Retinal pigment epithelial cell (primary cell): Measurements from ENCODE around the gene PCSK1.
"Not testable (repeated sequence)": the region's sequence is repeated elsewhere in the genome, so short reads cannot be mapped to it uniquely, and the experiment has no call there.

Experiments
- DNase-seq: peaks from one replicate; pipeline ENCODE4 v3.0.0-alpha.2; 2010; ENCODE audit warnings: low read depth
- H3K4me3 ChIP-seq: 2 replicates; pipeline ENCODE4 v1.5.1; 2011; ENCODE audit warnings: mild to moderate bottlenecking, low read length, control low read depth, moderate library complexity
- TF ChIP-seq, protein P1 (sequence below): conservative IDR thresholded peaks from 2 replicates; pipeline ENCODE4 v1.5.1; 2011; ENCODE audit warnings: low read depth, low read length, control low read depth, inconsistent platforms

The PCSK1 gene

DNA sequence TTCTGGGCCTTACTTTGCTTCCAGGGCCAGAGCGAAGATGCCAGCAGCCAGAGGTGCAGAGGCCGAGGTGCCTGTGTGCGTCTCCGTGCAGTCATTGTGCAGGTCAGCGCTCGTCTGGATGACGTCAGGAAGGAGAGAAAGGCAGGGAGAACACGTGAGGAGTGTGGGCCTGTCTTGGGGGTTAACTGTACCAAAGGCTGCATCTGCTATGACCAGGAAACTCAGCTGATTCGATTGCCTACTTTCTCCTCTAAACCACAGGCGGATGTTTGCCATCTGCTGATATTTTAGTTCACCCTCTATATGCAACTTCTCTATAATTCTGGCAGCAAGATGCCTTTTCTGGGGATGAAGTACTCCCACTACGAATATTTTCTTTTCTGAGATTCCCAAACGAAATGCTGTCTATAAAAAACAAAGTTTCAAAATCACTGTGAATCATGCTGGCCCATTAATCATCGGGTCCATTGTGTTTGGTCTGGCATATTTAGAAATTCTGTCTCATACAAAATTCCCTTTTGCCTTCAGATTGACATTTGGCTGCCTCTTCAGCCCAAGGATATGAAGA is 24.8 kb downstream of the PCSK1 start:
- H3K4me3 ChIP-seq = no peak overlapping the region
- DNase-seq = no peak
- TF ChIP-seq, protein P1, sequence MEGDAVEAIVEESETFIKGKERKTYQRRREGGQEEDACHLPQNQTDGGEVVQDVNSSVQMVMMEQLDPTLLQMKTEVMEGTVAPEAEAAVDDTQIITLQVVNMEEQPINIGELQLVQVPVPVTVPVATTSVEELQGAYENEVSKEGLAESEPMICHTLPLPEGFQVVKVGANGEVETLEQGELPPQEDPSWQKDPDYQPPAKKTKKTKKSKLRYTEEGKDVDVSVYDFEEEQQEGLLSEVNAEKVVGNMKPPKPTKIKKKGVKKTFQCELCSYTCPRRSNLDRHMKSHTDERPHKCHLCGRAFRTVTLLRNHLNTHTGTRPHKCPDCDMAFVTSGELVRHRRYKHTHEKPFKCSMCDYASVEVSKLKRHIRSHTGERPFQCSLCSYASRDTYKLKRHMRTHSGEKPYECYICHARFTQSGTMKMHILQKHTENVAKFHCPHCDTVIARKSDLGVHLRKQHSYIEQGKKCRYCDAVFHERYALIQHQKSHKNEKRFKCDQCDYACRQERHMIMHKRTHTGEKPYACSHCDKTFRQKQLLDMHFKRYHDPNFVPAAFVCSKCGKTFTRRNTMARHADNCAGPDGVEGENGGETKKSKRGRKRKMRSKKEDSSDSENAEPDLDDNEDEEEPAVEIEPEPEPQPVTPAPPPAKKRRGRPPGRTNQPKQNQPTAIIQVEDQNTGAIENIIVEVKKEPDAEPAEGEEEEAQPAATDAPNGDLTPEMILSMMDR = no peak

DNA sequence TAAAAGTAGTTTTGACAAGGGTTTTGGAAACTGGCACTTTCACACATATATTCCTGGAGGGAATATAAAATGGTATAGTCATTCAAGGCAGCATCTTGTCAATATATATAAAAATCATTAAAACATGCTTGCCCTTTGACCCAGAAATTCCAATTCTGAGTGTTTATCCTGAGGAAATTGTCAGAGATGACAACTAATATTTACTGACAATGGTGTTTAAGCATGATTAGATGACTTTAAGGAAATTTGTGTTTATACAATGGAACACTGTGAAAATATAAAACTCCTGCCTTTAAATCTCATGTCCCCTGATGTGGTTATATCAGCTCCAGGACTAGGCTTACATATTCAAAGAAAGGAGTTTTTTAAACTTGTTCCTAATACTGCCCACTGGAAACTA is 25.6 kb downstream of the PCSK1 start:
- H3K4me3 ChIP-seq = no peak overlapping the region
- TF ChIP-seq, protein P1 = no peak

DNA sequence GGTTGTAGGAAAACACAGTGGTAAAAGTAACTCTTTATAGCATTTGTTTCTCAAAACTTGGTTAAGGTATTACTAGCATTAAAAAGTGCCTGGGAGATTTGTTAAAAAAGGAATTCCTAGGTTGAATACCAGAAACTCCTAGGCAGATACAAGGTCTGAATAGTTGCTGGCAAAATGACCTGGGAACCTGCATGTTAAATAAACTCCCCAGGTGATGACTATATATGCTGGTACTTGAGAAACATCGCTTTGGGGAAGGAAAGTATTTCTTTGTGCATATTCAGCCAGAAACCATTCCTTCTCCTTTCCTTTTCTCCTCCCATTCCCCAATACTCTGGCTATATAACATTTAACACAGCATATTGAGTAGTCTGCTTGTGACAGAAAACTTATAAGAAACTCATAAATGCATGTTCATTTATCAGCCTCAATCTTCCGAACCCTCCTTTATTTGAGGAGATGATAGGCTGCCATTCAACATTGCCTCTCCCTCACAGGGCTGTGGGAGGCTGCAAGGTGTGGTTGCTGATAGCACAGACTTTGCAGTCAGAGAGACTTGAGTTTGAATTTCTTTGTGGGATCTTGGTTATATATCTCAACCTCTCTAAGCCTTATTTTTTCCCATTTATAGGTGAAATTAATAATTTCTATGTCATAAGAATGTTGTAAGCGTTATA is 28.7 kb downstream of the PCSK1 start:
- TF ChIP-seq, protein P1 = no peak
- DNase-seq = no peak
- no peak overlapping the region for H3K4me3 ChIP-seq

More for the DNA sequence above, 25.6 kb downstream of the PCSK1 start:
- no peak for DNase-seq

DNA sequence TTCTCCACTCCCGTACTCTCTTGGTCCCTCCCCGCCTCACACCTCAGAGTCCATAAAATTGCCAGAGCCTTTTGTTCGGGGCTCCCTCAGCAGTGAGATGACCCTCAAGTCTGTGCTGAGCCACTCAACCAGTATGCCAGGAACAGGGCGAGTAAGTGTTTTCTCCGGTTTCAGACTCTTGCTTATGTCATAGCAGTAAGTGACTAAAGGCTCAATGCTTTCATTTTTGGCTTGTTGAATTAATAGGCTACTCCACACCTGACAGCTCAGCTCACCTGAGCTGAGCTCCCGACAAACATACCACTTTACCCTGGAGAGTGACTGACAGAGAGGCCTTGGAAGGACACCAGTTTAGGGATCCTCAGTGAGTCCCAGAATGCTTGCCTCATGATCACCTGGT is 30.5 kb downstream of the PCSK1 start:
- H3K4me3 ChIP-seq = no peak overlapping the region
- no peak for DNase-seq
- TF ChIP-seq, protein P1 = no peak

DNA sequence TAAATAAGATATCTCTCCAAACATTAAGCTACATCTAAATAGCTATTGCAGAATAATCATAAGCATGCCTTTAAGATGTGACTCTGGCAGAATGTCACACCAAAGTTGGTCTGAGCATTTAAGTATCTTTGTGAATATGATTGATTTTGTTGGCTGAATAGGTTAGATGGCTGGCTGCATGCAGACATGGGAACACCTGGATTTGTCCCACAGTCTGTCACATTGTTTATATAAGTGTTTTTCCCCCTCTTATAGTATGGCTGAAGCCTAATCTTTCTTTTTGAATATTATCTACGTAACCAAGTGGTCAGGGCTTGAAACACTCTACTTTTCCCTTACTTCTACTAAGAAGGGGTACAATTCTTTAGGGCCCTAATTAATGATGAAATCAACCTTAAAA is 36.2 kb downstream of the PCSK1 start:
- H3K4me3 ChIP-seq = no peak overlapping the region
- TF ChIP-seq, protein P1 = no peak
- DNase-seq = no peak

DNA sequence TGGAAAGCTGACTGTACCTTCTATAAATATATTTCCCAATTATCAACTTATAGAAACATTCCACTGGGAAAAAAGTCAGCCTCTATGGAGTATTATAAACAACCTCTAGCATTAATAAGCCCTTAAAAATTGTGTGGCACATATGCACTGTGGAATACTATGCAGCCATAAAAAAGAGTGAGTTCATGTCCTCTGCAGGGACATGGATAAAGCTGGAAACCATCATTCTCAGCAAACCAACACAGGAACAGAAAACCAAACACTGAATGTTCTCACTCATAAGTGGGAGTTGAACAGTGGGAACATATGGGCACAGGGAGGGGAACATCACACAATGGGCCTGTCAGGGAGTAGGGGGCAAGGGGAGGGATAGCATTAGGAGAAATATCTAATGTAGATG is 37.8 kb downstream of the PCSK1 start:
- not testable (repeated sequence) for H3K4me3 ChIP-seq, DNase-seq

DNA sequence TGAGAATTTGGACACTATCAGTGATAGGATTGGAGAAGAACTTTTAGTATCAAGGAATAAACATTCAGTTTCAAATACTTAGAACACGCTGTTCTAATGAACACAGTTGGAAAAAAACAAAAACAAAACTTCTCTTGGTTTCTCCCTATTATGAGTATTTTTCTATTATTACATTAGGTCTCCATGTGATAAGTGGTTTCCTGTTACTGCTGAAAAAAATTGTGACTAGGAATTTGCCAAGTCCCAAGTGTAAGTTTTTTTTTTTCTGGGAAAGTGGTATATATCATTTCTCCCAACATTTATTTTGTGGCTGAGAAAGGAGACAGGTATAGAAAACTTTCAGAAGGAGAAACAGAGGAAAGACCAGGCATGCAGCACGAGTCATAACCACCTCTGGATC is 41.1 kb downstream of the PCSK1 start:
- H3K4me3 ChIP-seq = no peak overlapping the region
- DNase-seq = no peak
- TF ChIP-seq, protein P1 = no peak

DNA sequence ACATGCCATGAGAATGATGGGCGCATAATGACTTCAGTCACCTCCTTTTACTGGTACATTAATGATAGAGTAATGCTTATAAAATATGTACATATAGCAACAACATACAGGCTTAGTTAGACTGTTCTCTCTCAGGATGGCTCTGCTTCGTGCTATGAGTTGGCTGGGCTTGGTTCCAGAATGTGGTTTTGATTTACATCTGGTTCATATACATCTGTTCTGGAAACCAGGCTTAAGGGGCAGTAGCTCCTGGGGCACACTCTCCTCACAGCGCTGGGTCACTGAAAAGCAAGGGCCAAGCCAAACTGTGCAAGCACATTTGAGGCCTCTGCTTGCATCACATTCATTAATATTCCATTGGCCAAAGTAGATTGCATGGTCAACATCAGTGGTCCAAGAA is 44.9 kb downstream of the PCSK1 start:
- TF ChIP-seq, protein P1 = no peak
- no peak overlapping the region for H3K4me3 ChIP-seq
- DNase-seq = no peak
